Common myeloid progenitor, CD34-positive (primary cell): ENCODE data around the gene MMS19.
A peak's percentile ranks its signal among the peaks of the same experiment; 100 is the strongest.

Experiments
- CTCF ChIA-PET: fragments of 350-600 bp; sonication (Branson Sonifier 250); formaldehyde crosslinking; loops from one replicate; lab custom pipeline; 2021; ENCODE audit warnings: antibody characterized with exemption; lab: Charles Lee
- POLR2A ChIA-PET: fragments of 350-600 bp; sonication (Branson Sonifier 250); formaldehyde crosslinking; loops from one replicate; lab custom pipeline; 2021; ENCODE audit warnings: antibody characterized with exemption; lab: Charles Lee
- DNase-seq, 3 donors: peaks; one replicate each; pipeline versions ENCODE4 v3.0.0 to v3.0.0-alpha.2; 2013
- H3K27ac ChIP-seq, 2 experiments: 1 replicate in 1 of 2; 2 replicates in 1 of 2; pipeline ENCODE4 v1.7.0; 2013; ENCODE audit warnings: inconsistent platforms in 2 of 2, low read length in 2 of 2, mild to moderate bottlenecking in 2 of 2, low read depth in 1 of 2, moderate library complexity in 1 of 2; ENCODE audit not compliant: severe bottlenecking in 2 of 2, insufficient read depth in 1 of 2, poor library complexity in 1 of 2
- H3K27me3 ChIP-seq, 5 experiments: replicated peaks in 2 of 5; 1 replicate in 3 of 5; 2 replicates in 2 of 5; pipeline versions ENCODE4 v1.6.1 to v1.7.0; 2013; ENCODE audit warnings: low read length in 4 of 5, mild to moderate bottlenecking in 2 of 5, moderate library complexity in 2 of 5, inconsistent platforms in 1 of 5; ENCODE audit not compliant: insufficient read depth in 5 of 5, control insufficient read depth in 4 of 5
- H3K36me3 ChIP-seq, 4 experiments: 1 replicate in 2 of 4; 2 replicates in 2 of 4; pipeline versions ENCODE4 v1.6.1 to v1.7.0; 2013; ENCODE audit warnings: low read length in 3 of 4, control low read depth in 1 of 4, mild to moderate bottlenecking in 1 of 4; ENCODE audit not compliant: control insufficient read depth in 4 of 4, insufficient read depth in 4 of 4
- H3K4me1 ChIP-seq, 4 experiments: 1 replicate in 3 of 4; 2 replicates in 1 of 4; pipeline versions ENCODE4 v1.6.1 to v1.7.1; 2013; ENCODE audit warnings: low read length in 3 of 4, mild to moderate bottlenecking in 3 of 4, control low read depth in 1 of 4, inconsistent platforms in 1 of 4, moderate library complexity in 1 of 4; ENCODE audit not compliant: control insufficient read depth in 4 of 4, insufficient read depth in 4 of 4; ENCODE audit errors: control extremely low read depth in 1 of 4
- H3K4me3 ChIP-seq, 7 experiments: 1 replicate in 4 of 7; 2 replicates in 3 of 7; pipeline versions ENCODE4 v1.5.1 to v1.7.0; 2013; ENCODE audit warnings: mild to moderate bottlenecking in 7 of 7, low read length in 6 of 7, moderate library complexity in 6 of 7, inconsistent platforms in 2 of 7, low read depth in 2 of 7, control low read depth in 1 of 7; ENCODE audit not compliant: insufficient read depth in 4 of 7, control insufficient read depth in 1 of 7; ENCODE audit errors: extremely low read depth in 1 of 7
- H3K9me3 ChIP-seq, 5 experiments: 1 replicate in 4 of 5; 2 replicates in 1 of 5; pipeline versions ENCODE4 v1.6.1 to v1.7.1; 2013; ENCODE audit warnings: low read length in 4 of 5, mild to moderate bottlenecking in 2 of 5, inconsistent platforms in 1 of 5, low read depth in 1 of 5, moderate library complexity in 1 of 5; ENCODE audit not compliant: control insufficient read depth in 4 of 5, insufficient read depth in 2 of 5; ENCODE audit errors: control extremely low read depth in 1 of 5
- WGBS: methylation state at CpG from one replicate; pipeline ENCODE4 v1.1.5; 2013; ENCODE audit not compliant: insufficient coverage; 5-methylcytosine and 5-hydroxymethylcytosine counted together

The MMS19 gene

DNA sequence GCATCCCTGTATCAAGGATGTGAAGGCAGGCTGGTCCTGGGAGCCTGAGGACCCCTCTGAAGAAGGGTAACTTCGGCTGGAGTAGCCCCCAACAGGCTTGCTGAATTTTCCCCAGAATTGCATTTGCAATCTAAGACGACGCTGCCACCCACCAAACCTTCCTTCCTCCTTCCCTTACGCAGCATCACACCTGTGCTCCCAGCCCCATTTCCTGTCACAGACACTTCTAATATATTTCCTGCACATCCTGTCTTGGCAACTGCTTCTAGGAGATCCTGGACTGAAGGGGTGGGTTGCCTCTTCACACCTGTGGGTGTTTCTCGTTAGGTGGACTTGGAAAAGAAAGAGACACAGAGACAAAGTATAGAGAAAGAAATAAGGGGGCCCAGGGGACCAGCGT lies 81.7 kb downstream of the MMS19 start:
- WGBS: 40% methylated on average over 6 of the region's 6 CpGs
- Histone ChIP-seq H3K4me3 (no peak overlapping the region), H3K9me3 (no peaks in the 10 kb centered on the region), H3K27ac (no peak overlapping the region), H3K4me1 (peaks cover 7 to 39% (median 28%) of the 10 kb centered on the region in 4 experiments), H3K36me3 (no peaks in the 10 kb centered on the region), H3K27me3 (no peaks in the 10 kb centered on the region)
- no peak for DNase-seq
- CTCF ChIA-PET: no interaction called here
- POLR2A ChIA-PET: no interaction called here

DNA sequence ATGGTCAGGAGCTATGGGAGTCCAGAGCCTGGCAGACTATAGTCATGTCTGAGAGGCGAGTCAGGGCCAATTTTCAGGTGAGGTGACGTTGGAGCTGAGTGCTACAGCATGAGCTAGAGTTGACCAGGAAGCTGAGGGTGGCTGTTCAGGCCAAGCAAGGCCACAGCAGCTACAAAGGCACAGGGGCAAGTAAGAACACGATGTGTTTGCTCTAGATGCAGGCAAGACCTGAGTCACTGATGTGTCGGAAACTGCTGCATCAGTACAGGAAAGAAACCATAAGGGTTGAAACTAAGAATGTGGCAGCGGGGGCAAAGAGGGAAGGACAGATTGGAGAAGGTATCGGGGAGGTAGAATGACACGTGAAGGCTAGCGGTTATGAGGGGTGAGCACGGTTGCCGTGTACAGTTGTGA lies 85.3 kb downstream of the MMS19 start:
- POLR2A ChIA-PET: no interaction called here
- Histone ChIP-seq H3K4me3 (no peak overlapping the region), H3K36me3 (no peaks in the 10 kb centered on the region), H3K4me1 (peaks cover 3 to 35% (median 17%) of the 10 kb centered on the region in 4 experiments), H3K27me3 (no peaks in the 10 kb centered on the region), H3K9me3 (no peaks in the 10 kb centered on the region), H3K27ac (no peak overlapping the region)
- WGBS: 86% methylated on average over 10 of the region's 10 CpGs
- DNase-seq: peak in 2 of 3 donors; percentile 41 to 54
- CTCF ChIA-PET: interaction anchor here (0.6 to 3.5 kb wide), 6 partner anchors 9 to 60 kb away, joined by 3 to 16 read pairs (median 5); no protein-coding TSS in a partner anchor

DNA sequence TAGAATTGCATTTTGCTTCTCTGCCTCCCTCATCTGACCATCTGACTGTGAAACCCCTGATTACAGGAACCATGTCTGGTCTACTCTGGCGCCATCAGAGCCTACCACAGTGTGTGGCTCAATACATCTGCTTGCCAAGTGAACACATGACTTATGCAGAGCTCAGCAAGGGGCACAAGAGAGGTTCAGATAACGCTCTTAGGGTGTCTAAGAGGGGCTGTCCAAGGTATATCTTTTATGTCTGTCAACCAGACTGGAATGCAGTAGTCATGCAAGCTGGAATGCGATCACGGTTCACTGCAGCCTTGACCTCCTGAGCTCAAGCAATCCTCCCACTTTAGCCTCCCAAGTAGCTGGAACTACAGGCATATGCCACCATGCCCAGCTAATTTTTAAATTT lies 86.8 kb downstream of the MMS19 start:
- POLR2A ChIA-PET: interaction anchor here (0.7 kb wide), 1 partner anchor 164 kb away, joined by 3 read pairs; no protein-coding TSS in a partner anchor

DNA sequence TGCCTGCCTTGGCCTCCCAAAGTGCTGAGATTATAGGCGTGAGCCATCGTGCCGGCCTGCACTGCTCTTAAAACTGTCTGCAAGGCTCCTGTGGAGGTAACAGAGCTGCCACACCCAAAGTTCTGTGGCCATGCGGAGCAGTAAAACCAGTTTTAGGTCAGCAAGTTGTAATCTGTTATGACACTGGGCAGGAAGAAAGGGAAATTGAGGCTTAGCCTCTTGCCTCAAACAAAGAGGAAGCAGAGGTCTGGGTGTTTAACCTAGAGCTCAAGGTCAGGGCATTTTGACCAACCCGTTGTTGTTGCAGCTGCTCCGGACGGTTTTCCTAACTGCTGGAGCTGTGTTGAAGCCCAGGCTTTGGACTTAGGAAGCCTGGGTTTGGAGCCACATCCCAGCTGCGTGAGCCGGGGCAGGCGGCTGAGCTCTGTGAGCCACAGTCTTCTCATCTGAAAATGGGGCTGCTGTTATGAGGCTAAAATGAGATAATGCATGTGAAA lies 89.7 kb downstream of the MMS19 start:
- no peak overlapping the region for H3K27ac ChIP-seq
- H3K4me3 ChIP-seq: no peak overlapping the region
- ChIA-PET CTCF (interaction anchor here (0.8 to 7.4 kb wide), 9 partner anchors 9 to 204 kb away, joined by 3 to 71 read pairs (median 4); no protein-coding TSS in a partner anchor), POLR2A (no interaction called here)
- WGBS: 99% methylated on average over 9 of the region's 10 CpGs
- H3K36me3 ChIP-seq: no peaks in the 10 kb centered on the region
- peaks cover 2 to 37% (median 24%) of the 10 kb centered on the region in 4 experiments for H3K4me1 ChIP-seq
- no peak for DNase-seq
- no peaks in the 10 kb centered on the region for H3K27me3 ChIP-seq
- H3K9me3 ChIP-seq: no peaks in the 10 kb centered on the region

More for the DNA sequence above, 86.8 kb downstream of the MMS19 start:
- Histone ChIP-seq H3K36me3 (no peaks in the 10 kb centered on the region), H3K9me3 (no peaks in the 10 kb centered on the region), H3K4me1 (peaks cover 5 to 45% (median 27%) of the 10 kb centered on the region in 4 experiments), H3K27ac (no peak overlapping the region), H3K27me3 (no peaks in the 10 kb centered on the region), H3K4me3 (no peak overlapping the region)
- CTCF ChIA-PET: interaction anchor here (0.7 to 7.4 kb wide), 4 partner anchors 10 to 754 kb away, joined by 3 to 71 read pairs (median 4); partner anchors contain the start of gene RRP12
- DNase-seq: no peak
- WGBS: 100% methylated on average over 4 of the region's 4 CpGs
